Upper lobe of left lung (tissue), 4 donors: Measurements from ENCODE around the gene GATA5.

ENCODE experiments used
- CTCF ChIP-seq, 6 experiments: fragments of 450-650 bp in 4 of 6; fragments of 200-600 bp in 2 of 6; sonication (generic) in 2 of 6; IDR thresholded peaks; one replicate each; pipeline ENCODE4 v1.5.1; 2016 to 2019; ENCODE audit warnings: antibody characterized with exemption in 6 of 6
- EP300 ChIP-seq, 4 donors: sonication (generic); formaldehyde crosslinking; IDR thresholded peaks; one replicate each; pipeline ENCODE4 v1.5.1; 2017; ENCODE audit warnings: antibody characterized with exemption in 4 of 4, control low read depth in 2 of 4

- no peak for TF ChIP-seq EP300 (IDR thresholded peaks at IDR 0.05)
- no peak for TF ChIP-seq CTCF (IDR thresholded peaks at IDR 0.05)
Measured at GRCh38 chr20:62477669-62478455, 2.1 kb upstream of the GATA5 start.
